ENCODE results near the gene LRIT1.
A peak's percentile ranks its signal among the peaks of the same experiment; 100 is the strongest.

The LRIT1 gene

DNA sequence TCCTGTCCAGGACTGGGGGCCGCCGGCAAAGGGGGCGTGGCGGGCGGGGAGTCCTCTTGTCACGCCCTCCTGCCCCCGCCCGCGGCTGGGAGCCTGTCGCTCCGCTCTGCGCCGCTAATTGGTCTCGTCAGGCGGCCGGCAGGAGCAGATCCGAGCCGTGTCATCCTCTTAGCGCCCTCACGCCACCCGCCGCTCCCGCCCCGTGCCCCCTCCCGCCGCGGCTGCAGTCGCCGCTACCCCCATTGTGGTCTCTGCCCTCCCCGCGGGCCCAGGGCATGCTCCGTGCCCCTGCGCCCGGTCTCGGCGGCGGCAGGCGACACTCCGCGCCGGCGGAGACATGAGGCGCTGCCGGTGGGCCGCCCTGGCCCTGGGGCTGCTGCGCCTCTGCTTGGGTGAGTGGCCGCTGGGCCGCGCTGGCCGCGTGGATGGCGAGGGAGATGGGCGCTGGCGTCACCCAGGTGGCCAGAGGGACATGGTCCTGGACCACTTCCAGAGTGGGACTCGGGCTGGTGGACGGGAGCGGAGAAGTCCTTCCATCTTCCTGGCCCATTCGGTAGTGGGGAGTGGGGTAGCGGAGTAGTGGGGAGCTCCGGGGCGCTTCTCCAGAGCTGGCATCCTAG lies 46.8 kb downstream of the LRIT1 start, which contains the start of gene CDHR1:
CDHR1 (plus strand) TSS at position 114 of the 620 bp plus-strand sequence; CDS start at position 338, 224 bp downstream.
- peak in 26 of 58 donors; percentile 9 to 72 (median 28) for DNase-seq

DNA sequence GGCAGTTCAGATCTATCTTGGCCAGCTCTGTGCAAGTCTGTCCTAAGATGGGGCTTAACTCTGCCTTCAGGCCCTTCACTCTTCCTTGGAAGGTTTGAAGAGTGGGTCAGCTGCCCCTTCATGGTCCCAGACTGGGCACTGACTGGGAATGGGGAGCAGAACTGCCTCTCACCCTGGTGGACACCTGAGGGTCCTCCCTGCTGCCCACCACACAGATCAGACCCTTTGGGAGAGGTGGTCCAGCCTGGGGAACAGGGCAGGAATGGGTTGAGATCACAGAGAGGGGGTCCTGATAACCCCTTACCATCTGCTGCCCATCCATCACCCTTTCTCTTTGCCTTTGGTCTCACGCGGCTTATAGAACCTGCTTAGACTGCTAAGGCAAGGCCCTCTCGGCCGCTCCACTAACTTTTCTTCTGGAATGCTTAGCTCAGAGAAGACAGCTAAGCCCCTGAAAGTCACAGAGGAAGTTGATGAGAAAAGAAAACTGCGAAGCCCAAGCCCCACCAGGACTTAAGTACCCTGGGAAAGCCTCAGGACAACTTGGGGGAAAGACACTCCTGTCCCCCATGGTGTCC lies 47.4 kb downstream of the LRIT1 start:
- no peak for DNase-seq

DNA sequence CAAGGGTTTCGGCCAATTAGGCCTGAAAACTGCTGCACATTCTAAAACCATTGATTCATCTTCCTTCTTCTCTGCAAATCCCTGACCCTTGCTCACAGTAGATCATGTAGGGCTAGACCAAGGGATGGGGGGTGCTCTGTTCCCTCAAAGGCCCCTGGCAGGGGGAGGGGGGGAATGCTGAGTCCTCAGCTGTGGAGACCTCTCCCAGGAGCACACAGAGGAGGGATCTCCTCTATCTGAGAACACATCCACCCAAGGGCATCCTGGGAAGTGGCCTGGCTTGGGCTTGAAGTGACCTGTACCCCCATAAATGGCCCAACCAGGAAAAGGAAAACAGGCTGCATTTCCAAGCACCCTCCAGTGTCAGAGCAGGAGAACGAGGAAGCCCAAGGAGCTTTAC lies 48.0 kb downstream of the LRIT1 start:
- no peak for DNase-seq

DNA sequence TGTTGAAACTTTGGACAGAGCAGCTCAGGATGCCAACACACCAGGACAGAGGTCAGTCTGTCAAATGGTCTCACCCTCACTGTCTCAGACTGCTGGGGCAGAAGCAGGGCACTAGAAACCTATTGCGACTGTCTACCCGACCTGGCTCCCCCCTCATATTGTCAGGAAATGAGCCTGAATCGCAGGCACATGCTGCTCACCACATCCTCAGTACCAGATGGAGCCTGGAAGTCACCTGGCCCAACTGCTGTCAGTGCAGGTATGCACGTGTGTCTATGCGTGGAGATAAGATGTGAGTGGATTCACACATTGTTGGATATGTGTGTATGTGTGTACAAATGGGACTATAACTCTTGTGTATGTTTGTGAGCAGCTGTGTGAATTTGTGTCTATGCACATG lies 50.2 kb downstream of the LRIT1 start:
- no peak for DNase-seq

DNA sequence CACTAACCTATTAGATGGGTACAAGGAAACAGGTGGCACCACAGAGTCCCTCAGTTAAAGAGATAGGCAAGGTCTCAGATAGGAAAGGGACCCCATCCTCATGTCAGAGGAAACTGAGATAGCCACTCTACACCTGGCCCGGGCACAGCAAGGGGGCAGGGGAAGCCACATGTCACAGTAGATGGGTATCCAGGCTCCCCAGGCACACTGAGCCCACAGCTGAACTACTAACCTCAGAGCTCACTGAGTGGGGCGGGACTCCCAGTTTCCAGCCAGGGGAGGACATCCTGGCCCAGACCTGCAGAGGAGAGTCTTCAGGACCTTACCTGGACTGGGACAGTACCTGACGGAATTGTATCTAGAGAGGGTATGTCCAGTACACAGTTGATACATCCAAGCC lies 50.7 kb downstream of the LRIT1 start:
- no peak for DNase-seq

DNA sequence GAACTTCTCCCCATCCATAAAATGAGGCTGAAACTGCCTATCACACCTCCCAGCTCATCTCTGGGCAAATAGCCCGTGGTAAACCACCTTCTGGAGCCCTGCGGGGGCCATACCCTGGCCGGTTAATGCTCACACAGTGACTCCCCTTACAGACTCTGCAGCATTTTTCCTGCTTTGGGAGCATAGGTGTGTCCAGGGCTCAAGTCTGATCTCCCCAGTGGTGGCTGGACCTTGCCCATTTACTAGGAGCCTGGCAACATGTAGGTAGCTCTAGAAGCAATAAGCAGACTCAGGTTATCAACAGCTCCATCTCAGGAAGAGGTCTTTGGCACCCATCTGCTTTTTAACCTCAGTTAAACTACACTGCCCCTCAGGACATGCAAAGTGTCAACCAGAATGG lies 52.5 kb downstream of the LRIT1 start:
- no peak for DNase-seq

DNA sequence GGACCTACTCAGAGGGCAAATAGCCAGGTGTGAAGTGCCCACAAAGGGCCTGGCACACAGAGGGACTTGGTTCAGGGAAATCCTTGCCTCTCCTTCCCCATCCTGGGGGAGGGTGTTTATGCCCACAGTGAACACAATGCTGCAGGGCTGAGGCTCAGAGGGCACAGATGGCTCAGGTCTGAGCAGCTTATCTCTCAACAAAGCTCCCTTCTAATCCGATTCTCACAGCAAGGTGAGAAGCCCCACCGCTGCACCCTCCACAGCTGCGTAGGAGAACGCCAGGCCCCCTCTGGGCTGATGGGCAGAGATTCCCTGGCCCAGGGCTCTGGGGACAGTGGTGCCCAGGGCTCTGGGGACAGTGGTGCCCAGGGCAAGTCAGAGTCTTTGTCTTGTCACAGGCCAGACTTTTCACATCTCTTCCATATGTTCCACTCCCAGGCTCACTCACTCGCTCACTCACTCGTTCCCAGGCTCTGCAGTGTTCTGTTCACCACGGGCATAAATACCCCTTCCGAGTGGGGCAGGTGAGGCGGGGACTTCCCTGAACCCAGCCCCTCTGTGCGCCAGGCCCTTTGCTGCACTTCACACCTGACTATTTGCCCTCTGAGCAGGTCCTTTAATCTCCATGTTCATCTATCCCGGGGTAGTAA lies 55.7 kb downstream of the LRIT1 start:
- DNase-seq, result no peak

DNA sequence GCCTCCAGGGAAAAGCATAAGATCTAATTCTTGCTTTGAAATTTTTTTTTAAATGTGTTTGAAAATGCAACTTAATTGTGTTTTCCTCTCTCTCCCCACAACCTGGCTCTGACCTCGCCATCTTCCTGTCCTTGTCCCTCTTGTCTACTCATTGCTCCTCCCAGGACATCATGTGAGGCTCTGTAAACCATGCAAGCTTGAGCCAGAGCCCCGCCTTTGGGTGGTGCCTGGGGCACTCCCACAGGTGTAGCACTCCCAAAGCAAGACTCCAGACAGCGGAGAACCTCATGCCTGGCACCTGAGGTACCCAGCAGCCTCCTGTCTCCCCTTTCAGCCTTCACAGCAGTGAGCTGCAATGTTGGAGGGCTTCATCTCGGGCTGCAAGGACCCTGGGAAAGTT lies 56.8 kb downstream of the LRIT1 start:
- no peak for DNase-seq

DNA sequence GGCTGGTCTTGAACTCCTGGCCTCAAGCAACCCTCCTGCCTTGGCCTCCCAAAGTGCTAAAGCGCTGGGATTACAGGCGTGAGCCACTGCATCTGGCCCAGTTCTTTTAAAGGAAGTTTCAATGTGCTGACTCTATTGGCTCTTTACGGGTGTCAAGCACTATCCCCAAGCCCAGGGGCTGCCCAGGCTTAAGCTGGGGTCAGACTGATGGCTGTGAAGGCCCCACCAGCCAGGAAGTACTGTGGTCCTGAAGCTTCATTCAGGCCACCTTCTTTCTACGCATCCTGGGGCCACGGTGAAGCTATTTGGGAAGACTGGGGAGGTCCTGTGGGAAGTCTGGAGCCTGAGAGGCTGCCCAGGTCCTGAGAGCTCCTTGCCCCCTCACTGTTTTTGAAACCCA lies 59.7 kb downstream of the LRIT1 start:
- DNase-seq, result no peak

Data from anterior cingulate cortex (tissue), 58 donors.